ENCODE results near the gene KCNJ6. TPM values are rescaled to one million over a fixed set of nuclear protein-coding genes. Genes with fewer than 3 reads are reported as not detected.
A peak's percentile ranks its signal among the peaks of the same experiment; 100 is the strongest.
"Not testable (repeated sequence)": the region's sequence is repeated elsewhere in the genome, so short reads cannot be mapped to it uniquely, and the experiment has no call there.

KCNJ6 gene
- total RNA-seq, 2 donors from 2014 or later, result 0.33 TPM; not detected in 1

- Histone ChIP-seq H3K36me3 (ENCODE audit: control insufficient read depth, insufficient read depth, low read length) (no peaks in the 10 kb centered on the region), H3K4me1 (ENCODE audit: control insufficient read depth, insufficient read depth, low read length) (no peaks in the 10 kb centered on the region), H3K27ac (ENCODE audit: low read depth, low read length) (no peak overlapping the region), H3K4me3 (ENCODE audit: low read length) (no peak overlapping the region), H3K9me3 (ENCODE audit: control insufficient read depth, low read length) (no peaks in the 10 kb centered on the region), H3K27me3 (ENCODE audit: control insufficient read depth, insufficient read depth, low read length, poor library complexity, severe bottlenecking) (no peaks in the 10 kb centered on the region), H3K9ac (ENCODE audit: extremely low read depth, low read length, poor library complexity, severe bottlenecking) (no peak overlapping the region)
- Mint-ChIP-seq H3K4me3 (no peak overlapping the region), H3K9me3 (peaks cover 2% of the 10 kb centered on the region), H3K36me3 (ENCODE audit: low read depth) (no peaks in the 10 kb centered on the region), H3K4me1 (peaks cover 18% of the 10 kb centered on the region), H3K27ac (no peak overlapping the region), H3K27me3 (ENCODE audit: insufficient read depth) (no peaks in the 10 kb centered on the region)
- WGBS, 2 experiments (ENCODE audit: insufficient coverage in 1 of 2, insufficient read length in 1 of 2), result 92 to 96% methylated on average over 2 to 5 of the region's 6 CpGs
- no peak for DNase-seq
- TF ChIP-seq CTCF (conservative IDR thresholded peaks at IDR 0.05), result no peak
Observed at GRCh38 chr21:37645848-37646247, 270.4 kb downstream of the KCNJ6 start.

GRCh38 chr21:37644636-37645035, 271.6 kb downstream of the KCNJ6 start:
- no peaks in the 10 kb centered on the region for H3K27me3 Mint-ChIP-seq (ENCODE audit: insufficient read depth)
- H3K9me3 ChIP-seq (ENCODE audit: control insufficient read depth, low read length), result no peaks in the 10 kb centered on the region
- TF ChIP-seq CTCF (conservative IDR thresholded peaks at IDR 0.05), result no peak
- H3K9me3 Mint-ChIP-seq, result peaks cover 2% of the 10 kb centered on the region
- no peaks in the 10 kb centered on the region for H3K36me3 Mint-ChIP-seq (ENCODE audit: low read depth)
- no peak overlapping the region for H3K27ac Mint-ChIP-seq
- DNase-seq, result no peak
- no peaks in the 10 kb centered on the region for H3K4me1 ChIP-seq (ENCODE audit: control insufficient read depth, insufficient read depth, low read length)
- H3K9ac ChIP-seq (ENCODE audit: extremely low read depth, low read length, poor library complexity, severe bottlenecking), result no peak overlapping the region
- H3K27me3 ChIP-seq (ENCODE audit: control insufficient read depth, insufficient read depth, low read length, poor library complexity, severe bottlenecking), result no peaks in the 10 kb centered on the region
- no peak overlapping the region for H3K4me3 Mint-ChIP-seq
- H3K4me1 Mint-ChIP-seq, result peaks cover 18% of the 10 kb centered on the region
- H3K27ac ChIP-seq (ENCODE audit: low read depth, low read length), result no peak overlapping the region
- no peak overlapping the region for H3K4me3 ChIP-seq (ENCODE audit: low read length)
- 89 to 92% methylated on average over 4 to 8 of the region's 8 CpGs for WGBS, 2 experiments (ENCODE audit: insufficient coverage in 1 of 2, insufficient read length in 1 of 2)
- no peaks in the 10 kb centered on the region for H3K36me3 ChIP-seq (ENCODE audit: control insufficient read depth, insufficient read depth, low read length)

GRCh38 chr21:37643862-37644261, 272.4 kb downstream of the KCNJ6 start:
- not testable (repeated sequence) for H3K27ac Mint-ChIP-seq; H3K9me3 ChIP-seq (ENCODE audit: control insufficient read depth, low read length)

GRCh38 chr21:37642493-37642892, 273.8 kb downstream of the KCNJ6 start:
- no peak overlapping the region for H3K27ac ChIP-seq (ENCODE audit: low read depth, low read length)
- no peaks in the 10 kb centered on the region for H3K27me3 ChIP-seq (ENCODE audit: control insufficient read depth, insufficient read depth, low read length, poor library complexity, severe bottlenecking)
- no peak overlapping the region for H3K9ac ChIP-seq (ENCODE audit: extremely low read depth, low read length, poor library complexity, severe bottlenecking)
- Mint-ChIP-seq H3K36me3 (ENCODE audit: low read depth) (peaks cover 8% of the 10 kb centered on the region), H3K27me3 (ENCODE audit: insufficient read depth) (no peaks in the 10 kb centered on the region), H3K4me1 (peaks cover 18% of the 10 kb centered on the region), H3K27ac (peak overlapping the region; percentile 16), H3K9me3 (peaks cover 6% of the 10 kb centered on the region), H3K4me3 (no peak overlapping the region)
- no peaks in the 10 kb centered on the region for H3K9me3 ChIP-seq (ENCODE audit: control insufficient read depth, low read length)
- DNase-seq, result peak; percentile 81
- no peaks in the 10 kb centered on the region for H3K4me1 ChIP-seq (ENCODE audit: control insufficient read depth, insufficient read depth, low read length)
- no peaks in the 10 kb centered on the region for H3K36me3 ChIP-seq (ENCODE audit: control insufficient read depth, insufficient read depth, low read length)
- peak; percentile 84 for TF ChIP-seq CTCF (conservative IDR thresholded peaks at IDR 0.05)
- no peak overlapping the region for H3K4me3 ChIP-seq (ENCODE audit: low read length)
- WGBS, 2 experiments (ENCODE audit: insufficient coverage in 1 of 2, insufficient read length in 1 of 2), result 63% methylated on average over 3 of the region's 3 CpGs; no CpG with 5 or more reads in 1 of the 2 experiments

More at GRCh38 chr21:37643862-37644261, 272.4 kb downstream of the KCNJ6 start:
- H3K4me1 Mint-ChIP-seq, result peaks cover 18% of the 10 kb centered on the region
- not testable (repeated sequence) for H3K9ac ChIP-seq (ENCODE audit: extremely low read depth, low read length, poor library complexity, severe bottlenecking); H3K4me1 ChIP-seq (ENCODE audit: control insufficient read depth, insufficient read depth, low read length); H3K9me3 Mint-ChIP-seq; H3K27me3 Mint-ChIP-seq (ENCODE audit: insufficient read depth); H3K36me3 ChIP-seq (ENCODE audit: control insufficient read depth, insufficient read depth, low read length); H3K4me3 ChIP-seq (ENCODE audit: low read length); H3K4me3 Mint-ChIP-seq; H3K27me3 ChIP-seq (ENCODE audit: control insufficient read depth, insufficient read depth, low read length, poor library complexity, severe bottlenecking); H3K27ac ChIP-seq (ENCODE audit: low read depth, low read length); H3K36me3 Mint-ChIP-seq (ENCODE audit: low read depth); DNase-seq
